Measurements from ENCODE around the gene SEMG2. TPM values are rescaled to one million over a fixed set of nuclear protein-coding genes. Genes with fewer than 3 reads are reported as not detected.

Gene SEMG2
- total RNA-seq, 1 donor from 2014 or later = not detected

- DNase-seq (ENCODE audit: low spot score) = no peak
These were observed 8.3 kb downstream of the SEMG2 start for GRCh38 chr20:45229264-45230056.

- no peak for DNase-seq (ENCODE audit: low spot score)
These were observed 9.5 kb downstream of the SEMG2 start for GRCh38 chr20:45230631-45231030.

- no peak for DNase-seq (ENCODE audit: low spot score)
These were observed 14.8 kb downstream of the SEMG2 start for GRCh38 chr20:45235995-45236394.

GRCh38 chr20:45238139-45238538 lies 17.0 kb downstream of the SEMG2 start:
- no peak for DNase-seq (ENCODE audit: low spot score)

- DNase-seq (ENCODE audit: low spot score) = no peak
These were observed 24.9 kb downstream of the SEMG2 start for GRCh38 chr20:45246109-45246508.

GRCh38 chr20:45247865-45248264 lies 26.7 kb downstream of the SEMG2 start:
- DNase-seq (ENCODE audit: low spot score) = no peak

GRCh38 chr20:45248609-45249008 lies 27.4 kb downstream of the SEMG2 start:
- no peak for DNase-seq (ENCODE audit: low spot score)

GRCh38 chr20:45251884-45252560 lies 30.8 kb downstream of the SEMG2 start:
- DNase-seq (ENCODE audit: low spot score) = no peak

- DNase-seq (ENCODE audit: low spot score) = no peak
These were observed 32.1 kb downstream of the SEMG2 start for GRCh38 chr20:45253261-45253660.

GRCh38 chr20:45254383-45255262 lies 33.5 kb downstream of the SEMG2 start, which contains the start of gene SLPI:
Gene SLPI (minus strand): TSS chr20:45254564. CDS start chr20:45254543, 21 bp downstream.
- no peak for DNase-seq (ENCODE audit: low spot score)

- DNase-seq (ENCODE audit: low spot score) = no peak
These were observed 36.0 kb downstream of the SEMG2 start for GRCh38 chr20:45257161-45257560.

GRCh38 chr20:45257711-45258110 lies 36.5 kb downstream of the SEMG2 start:
- DNase-seq (ENCODE audit: low spot score) = no peak

GRCh38 chr20:45258259-45258658 lies 37.1 kb downstream of the SEMG2 start:
- DNase-seq (ENCODE audit: low spot score) = no peak

- no peak for DNase-seq (ENCODE audit: low spot score)
These were observed 37.5 kb downstream of the SEMG2 start for GRCh38 chr20:45258664-45259063.

GRCh38 chr20:45263556-45264266 lies 42.5 kb downstream of the SEMG2 start:
- no peak for DNase-seq (ENCODE audit: low spot score)

GRCh38 chr20:45266977-45267376 lies 45.8 kb downstream of the SEMG2 start:
- no peak for DNase-seq (ENCODE audit: low spot score)

GRCh38 chr20:45268531-45268930 lies 47.4 kb downstream of the SEMG2 start:
- no peak for DNase-seq (ENCODE audit: low spot score)

- DNase-seq (ENCODE audit: low spot score) = no peak
These were observed 47.9 kb downstream of the SEMG2 start for GRCh38 chr20:45269056-45269455.

GRCh38 chr20:45269754-45270270 lies 48.6 kb downstream of the SEMG2 start:
- DNase-seq (ENCODE audit: low spot score) = no peak
